ENCODE measurements around the gene PPM1L.
A peak's percentile ranks its signal among the peaks of the same experiment; 100 is the strongest.

PPM1L gene

GRCh38 chr3:161066930-161067329 is 310.9 kb downstream of the PPM1L start:
- no CpG with 5 or more reads among the region's 3 CpGs for WGBS (ENCODE audit: extremely low coverage, insufficient coverage, insufficient read length)

DNA sequence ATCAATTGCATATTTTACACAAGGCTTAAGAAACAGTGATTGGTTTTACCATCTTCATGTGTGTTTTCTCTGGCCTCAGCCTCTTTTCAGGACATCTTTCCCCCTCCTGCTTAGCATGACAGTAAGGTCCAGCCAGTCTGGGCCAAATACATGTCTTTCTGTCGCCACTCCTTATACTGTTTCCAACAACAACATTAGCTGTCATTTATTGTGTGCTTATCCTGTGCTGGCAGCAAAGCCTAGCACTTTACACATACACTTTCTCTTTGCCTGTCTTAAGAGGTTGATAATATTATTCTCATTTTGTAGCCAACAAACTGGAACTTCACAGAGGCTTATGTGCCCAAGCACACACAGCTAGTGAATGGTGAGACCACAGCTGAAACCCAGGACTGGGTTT is 311.3 kb downstream of the PPM1L start:
- Histone ChIP-seq H4K8ac (ENCODE audit: low read depth, low read length) (no peak overlapping the region), H3K4me2 (ENCODE audit: low read length) (no peak overlapping the region), H3K36me3 (ENCODE audit: control insufficient read depth in 1 of 2, insufficient read depth in 2 of 2, low read length in 2 of 2) (no peaks in the 10 kb centered on the region), H3K23ac (ENCODE audit: low read length) (no peak overlapping the region), H3K4ac (ENCODE audit: low read depth, low read length) (no peak overlapping the region), H4K91ac (ENCODE audit: low read depth, low read length) (no peak overlapping the region), H3K27ac (ENCODE audit: low read depth, low read length) (no peak overlapping the region), H3K79me2 (ENCODE audit: control insufficient read depth, insufficient read depth, low read length, poor library complexity) (no peaks in the 10 kb centered on the region), H3K4me3 (ENCODE audit: low read depth, low read length) (no peak overlapping the region), H3K9me3 (ENCODE audit: insufficient read depth, low read depth, low read length) (no peaks in the 10 kb centered on the region), H4K12ac (ENCODE audit: low read depth, low read length) (no peak overlapping the region), H2BK120ac (ENCODE audit: insufficient read depth, low read length, poor library complexity) (no peak overlapping the region), H3K18ac (ENCODE audit: low read length) (no peak overlapping the region), H3K9ac (ENCODE audit: low read length) (no peak overlapping the region), H3K14ac (ENCODE audit: low read length) (no peak overlapping the region), H3K4me1 (ENCODE audit: control insufficient read depth in 1 of 2, insufficient read depth in 2 of 2, low read length in 2 of 2) (peaks cover 4 to 7% of the 10 kb centered on the region in 2 experiments), H2AK5ac (ENCODE audit: low read length) (no peak overlapping the region), H2BK12ac (ENCODE audit: low read length) (no peak overlapping the region), H3K27me3 (ENCODE audit: insufficient read depth, low read length) (no peaks in the 10 kb centered on the region), H2BK5ac (ENCODE audit: low read depth, low read length, poor library complexity) (no peak overlapping the region), H3K79me1 (ENCODE audit: low read length) (no peaks in the 10 kb centered on the region), H2AFZ (ENCODE audit: insufficient read depth, low read length, poor library complexity) (no peak overlapping the region)
- no CpG with 5 or more reads among the region's 1 CpG for WGBS (ENCODE audit: extremely low coverage, insufficient coverage, insufficient read length)
- DNase-seq, result no peak

More at GRCh38 chr3:161066930-161067329, 310.9 kb downstream of the PPM1L start:
- Histone ChIP-seq H3K27me3 (ENCODE audit: insufficient read depth, low read length) (no peaks in the 10 kb centered on the region), H3K14ac (ENCODE audit: low read length) (no peak overlapping the region), H2AFZ (ENCODE audit: insufficient read depth, low read length, poor library complexity) (no peak overlapping the region), H3K18ac (ENCODE audit: low read length) (no peak overlapping the region), H3K4me3 (ENCODE audit: low read depth, low read length) (no peak overlapping the region), H2BK5ac (ENCODE audit: low read depth, low read length, poor library complexity) (no peak overlapping the region), H3K36me3 (ENCODE audit: control insufficient read depth in 1 of 2, insufficient read depth in 2 of 2, low read length in 2 of 2) (no peaks in the 10 kb centered on the region), H3K27ac (ENCODE audit: low read depth, low read length) (no peak overlapping the region), H3K79me1 (ENCODE audit: low read length) (no peaks in the 10 kb centered on the region), H3K4me1 (ENCODE audit: control insufficient read depth in 1 of 2, insufficient read depth in 2 of 2, low read length in 2 of 2) (peaks cover 4 to 7% of the 10 kb centered on the region in 2 experiments), H3K4ac (ENCODE audit: low read depth, low read length) (no peak overlapping the region), H2AK5ac (ENCODE audit: low read length) (no peak overlapping the region), H3K9ac (ENCODE audit: low read length) (no peak overlapping the region), H3K23ac (ENCODE audit: low read length) (no peak overlapping the region), H4K12ac (ENCODE audit: low read depth, low read length) (no peak overlapping the region), H3K4me2 (ENCODE audit: low read length) (no peak overlapping the region), H3K79me2 (ENCODE audit: control insufficient read depth, insufficient read depth, low read length, poor library complexity) (no peaks in the 10 kb centered on the region), H3K9me3 (ENCODE audit: insufficient read depth, low read depth, low read length) (no peaks in the 10 kb centered on the region), H4K8ac (ENCODE audit: low read depth, low read length) (no peak overlapping the region), H2BK12ac (ENCODE audit: low read length) (no peak overlapping the region), H2BK120ac (ENCODE audit: insufficient read depth, low read length, poor library complexity) (no peak overlapping the region), H4K91ac (ENCODE audit: low read depth, low read length) (no peak overlapping the region)
- no peak for DNase-seq

DNA sequence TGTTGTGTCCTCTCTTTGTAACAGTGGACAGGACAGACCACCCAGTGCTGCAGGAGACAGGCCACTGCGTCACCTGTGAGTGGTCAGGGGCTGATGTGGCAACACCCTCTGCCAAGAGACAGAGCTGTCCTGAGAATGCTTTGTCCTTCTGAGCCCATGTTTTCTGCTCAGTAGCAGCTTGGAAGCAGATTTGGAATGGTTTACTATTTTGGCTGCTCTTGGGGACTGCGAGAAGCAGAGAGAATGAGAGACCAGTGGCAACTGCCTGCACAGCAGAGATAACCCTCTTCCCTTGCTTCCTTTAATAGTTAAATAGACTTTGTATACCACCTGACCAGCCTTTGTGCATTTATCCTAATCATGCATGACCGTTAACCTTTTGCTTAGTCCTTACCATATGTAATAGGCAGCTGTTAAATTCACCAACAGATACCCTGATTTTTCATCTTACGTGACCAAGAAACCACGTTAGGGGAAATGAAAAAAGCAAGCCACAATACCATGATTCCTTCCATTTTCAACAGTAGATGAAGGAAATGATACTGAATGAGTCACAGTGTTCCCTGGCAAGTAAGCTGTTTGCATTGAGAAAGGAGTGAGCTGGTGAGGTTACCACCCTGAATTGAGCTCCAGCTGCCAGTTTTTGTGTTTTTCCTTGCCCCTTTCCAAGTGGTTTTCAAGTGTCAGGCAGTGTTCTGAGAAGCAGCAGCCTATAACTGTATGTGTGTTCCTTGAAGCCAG is 313.6 kb downstream of the PPM1L start:
- no peak overlapping the region for H2BK5ac ChIP-seq (ENCODE audit: low read depth, low read length, poor library complexity)
- no peak overlapping the region for H2AK5ac ChIP-seq (ENCODE audit: low read length)
- no peak overlapping the region for H3K9ac ChIP-seq (ENCODE audit: low read length)
- H3K4me3 ChIP-seq (ENCODE audit: low read depth, low read length), result no peak overlapping the region
- H3K36me3 ChIP-seq (ENCODE audit: control insufficient read depth in 1 of 2, insufficient read depth in 2 of 2, low read length in 2 of 2), result no peaks in the 10 kb centered on the region
- no peak overlapping the region for H4K91ac ChIP-seq (ENCODE audit: low read depth, low read length)
- H3K9me3 ChIP-seq (ENCODE audit: insufficient read depth, low read depth, low read length), result no peaks in the 10 kb centered on the region
- H3K4ac ChIP-seq (ENCODE audit: low read depth, low read length), result no peak overlapping the region
- H3K14ac ChIP-seq (ENCODE audit: low read length), result no peak overlapping the region
- no peak overlapping the region for H3K27ac ChIP-seq (ENCODE audit: low read depth, low read length)
- DNase-seq, result peak in 1 of 2 donors; percentile 58
- H3K79me2 ChIP-seq (ENCODE audit: control insufficient read depth, insufficient read depth, low read length, poor library complexity), result no peaks in the 10 kb centered on the region
- WGBS (ENCODE audit: extremely low coverage, insufficient coverage, insufficient read length), result no CpG with 5 or more reads among the region's 5 CpGs
- H2AFZ ChIP-seq (ENCODE audit: insufficient read depth, low read length, poor library complexity), result no peak overlapping the region
- no peak overlapping the region for H4K8ac ChIP-seq (ENCODE audit: low read depth, low read length)
- no peak overlapping the region for H3K23ac ChIP-seq (ENCODE audit: low read length)
- H2BK120ac ChIP-seq (ENCODE audit: insufficient read depth, low read length, poor library complexity), result no peak overlapping the region
- no peaks in the 10 kb centered on the region for H3K27me3 ChIP-seq (ENCODE audit: insufficient read depth, low read length)
- peaks cover 4 to 7% of the 10 kb centered on the region in 2 experiments for H3K4me1 ChIP-seq (ENCODE audit: control insufficient read depth in 1 of 2, insufficient read depth in 2 of 2, low read length in 2 of 2)
- H2BK12ac ChIP-seq (ENCODE audit: low read length), result no peak overlapping the region
- no peak overlapping the region for H3K18ac ChIP-seq (ENCODE audit: low read length)
- H3K79me1 ChIP-seq (ENCODE audit: low read length), result no peaks in the 10 kb centered on the region
- no peak overlapping the region for H4K12ac ChIP-seq (ENCODE audit: low read depth, low read length)
- H3K4me2 ChIP-seq (ENCODE audit: low read length), result no peak overlapping the region

DNA sequence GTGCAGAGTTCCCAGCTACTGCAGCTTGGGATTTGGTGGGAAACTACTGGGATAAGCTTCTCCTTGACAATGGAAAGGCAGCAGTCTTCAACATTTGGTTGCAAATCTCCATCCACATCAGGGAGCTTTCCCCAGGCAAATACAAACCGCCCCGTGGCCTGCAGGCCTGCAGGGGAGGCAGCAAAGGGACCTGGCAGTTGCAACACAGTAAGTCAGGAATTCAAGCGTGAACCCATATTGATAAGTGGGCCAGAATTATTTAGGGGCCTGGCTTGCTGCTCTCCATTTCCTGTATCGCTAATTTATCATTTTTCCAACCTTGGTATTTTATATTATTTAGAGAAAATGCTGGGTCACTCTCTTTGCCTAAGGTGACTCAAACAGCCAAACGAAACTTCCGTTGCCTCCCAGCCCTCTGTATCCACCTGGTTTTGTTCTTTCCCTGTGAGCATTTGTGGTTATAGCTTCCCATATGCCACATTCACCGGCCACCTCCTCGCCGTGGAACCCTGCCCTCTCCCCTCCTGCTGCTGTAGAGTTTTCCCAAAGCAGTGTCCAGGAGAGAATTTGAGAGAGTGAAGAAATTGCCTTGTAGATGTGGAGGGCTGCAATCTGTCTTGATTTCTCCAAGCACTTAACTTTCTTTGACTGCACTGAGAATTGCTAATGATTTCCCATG is 314.4 kb downstream of the PPM1L start:
- no CpG with 5 or more reads among the region's 9 CpGs for WGBS (ENCODE audit: extremely low coverage, insufficient coverage, insufficient read length)
- H2BK12ac ChIP-seq (ENCODE audit: low read length), result no peak overlapping the region
- H3K4me1 ChIP-seq (ENCODE audit: control insufficient read depth in 1 of 2, insufficient read depth in 2 of 2, low read length in 2 of 2), result peaks cover 4 to 7% of the 10 kb centered on the region in 2 experiments

More for the DNA sequence above, 314.4 kb downstream of the PPM1L start:
- no peak overlapping the region for H4K12ac ChIP-seq (ENCODE audit: low read depth, low read length)
- no peak overlapping the region for H2AK5ac ChIP-seq (ENCODE audit: low read length)
- H2BK5ac ChIP-seq (ENCODE audit: low read depth, low read length, poor library complexity), result no peak overlapping the region
- H3K14ac ChIP-seq (ENCODE audit: low read length), result peak overlapping the region; percentile 53
- H3K23ac ChIP-seq (ENCODE audit: low read length), result peak overlapping the region; percentile 71
- H2BK120ac ChIP-seq (ENCODE audit: insufficient read depth, low read length, poor library complexity), result no peak overlapping the region
- DNase-seq, result no peak
- no peak overlapping the region for H4K91ac ChIP-seq (ENCODE audit: low read depth, low read length)
- no peak overlapping the region for H4K8ac ChIP-seq (ENCODE audit: low read depth, low read length)
- H3K18ac ChIP-seq (ENCODE audit: low read length), result no peak overlapping the region
- H3K27ac ChIP-seq (ENCODE audit: low read depth, low read length), result no peak overlapping the region
- no peak overlapping the region for H3K4me3 ChIP-seq (ENCODE audit: low read depth, low read length)
- no peaks in the 10 kb centered on the region for H3K79me1 ChIP-seq (ENCODE audit: low read length)
- no peaks in the 10 kb centered on the region for H3K79me2 ChIP-seq (ENCODE audit: control insufficient read depth, insufficient read depth, low read length, poor library complexity)
- H3K9ac ChIP-seq (ENCODE audit: low read length), result no peak overlapping the region
- no peaks in the 10 kb centered on the region for H3K9me3 ChIP-seq (ENCODE audit: insufficient read depth, low read depth, low read length)
- H3K4me2 ChIP-seq (ENCODE audit: low read length), result no peak overlapping the region
- H2AFZ ChIP-seq (ENCODE audit: insufficient read depth, low read length, poor library complexity), result no peak overlapping the region
- H3K27me3 ChIP-seq (ENCODE audit: insufficient read depth, low read length), result no peaks in the 10 kb centered on the region
- H3K36me3 ChIP-seq (ENCODE audit: control insufficient read depth in 1 of 2, insufficient read depth in 2 of 2, low read length in 2 of 2), result no peaks in the 10 kb centered on the region
- H3K4ac ChIP-seq (ENCODE audit: low read depth, low read length), result no peak overlapping the region

All from trophoblast cell (in vitro differentiated cells and primary cell).